Thymus (tissue), 11 donors: ENCODE measurements around the gene IFNG-AS1. TPM values are rescaled to one million over a fixed set of nuclear protein-coding genes. Genes with fewer than 3 reads are reported as not detected.

Experiments used
- DNase-seq, 9 donors: peaks; one replicate each; pipeline ENCODE4 v3.0.0-alpha.2; 2013; ENCODE audit warnings: low spot score in 9 of 9, low read depth in 6 of 9, missing footprints in 1 of 9
- H3K27ac ChIP-seq, 2 donors: one replicate each; pipeline ENCODE4 v1.5.1; 2013; ENCODE audit warnings: control low read depth in 1 of 2, low read depth in 1 of 2, low read length in 1 of 2, mild to moderate bottlenecking in 1 of 2, moderate library complexity in 1 of 2
- H3K27me3 ChIP-seq, 2 donors: one replicate each; pipeline ENCODE4 v1.5.1; 2013; ENCODE audit warnings: low read length in 1 of 2; ENCODE audit not compliant: control insufficient read depth in 2 of 2, insufficient read depth in 1 of 2
- H3K36me3 ChIP-seq, 2 donors: one replicate each; pipeline ENCODE4 v1.5.1; 2013; ENCODE audit warnings: low read length in 1 of 2, mild to moderate bottlenecking in 1 of 2, moderate library complexity in 1 of 2; ENCODE audit not compliant: control insufficient read depth in 2 of 2, insufficient read depth in 2 of 2
- H3K4me1 ChIP-seq, 2 donors: one replicate each; pipeline ENCODE4 v1.5.1; 2013; ENCODE audit warnings: low read length in 2 of 2; ENCODE audit not compliant: control insufficient read depth in 2 of 2, insufficient read depth in 2 of 2
- H3K4me3 ChIP-seq, 2 donors: one replicate each; pipeline ENCODE4 v1.5.1; 2013; ENCODE audit warnings: low read length in 2 of 2, control low read depth in 1 of 2, mild to moderate bottlenecking in 1 of 2
- H3K9me3 ChIP-seq, 2 donors: one replicate each; pipeline ENCODE4 v1.5.1; 2013; ENCODE audit warnings: low read length in 1 of 2, mild to moderate bottlenecking in 1 of 2; ENCODE audit not compliant: control insufficient read depth in 2 of 2, insufficient read depth in 1 of 2
- WGBS: extraction: QIAGEN DNeasy Blood & Tissue Kit; methylation state at CpG from one replicate; pipeline ENCODE4 v1.1.7; 2013; 5-methylcytosine and 5-hydroxymethylcytosine counted together
- polyA plus RNA-seq: library from polyadenylated mRNA; stranded (reverse); fragments of 200-250 nt; gene quantifications from one replicate; pipeline ENCODE4 v1.2.3, GENCODE V29; 2013
- total RNA-seq: library from RNA; stranded (reverse); fragments of 120-200 nt; gene quantifications from one replicate; pipeline ENCODE4 v1.2.4, GENCODE V29; 2013
- donor health status: healthy.

The IFNG-AS1 gene
- total and polyA plus RNA-seq, 2 donors, result 0.07 to 1.3 TPM

GRCh38 chr12:67958187-67958586 lies 31.1 kb upstream of the IFNG-AS1 start:
- no peaks in the 10 kb centered on the region for H3K36me3 ChIP-seq
- no peaks in the 10 kb centered on the region for H3K4me1 ChIP-seq
- 89% methylated on average over 4 of the region's 4 CpGs for WGBS
- H3K27me3 ChIP-seq, result no peaks in the 10 kb centered on the region
- H3K27ac ChIP-seq, result no peak overlapping the region
- no peak overlapping the region for H3K4me3 ChIP-seq
- no peak for DNase-seq
- H3K9me3 ChIP-seq, result no peaks in the 10 kb centered on the region

- Histone ChIP-seq H3K9me3 (no peaks in the 10 kb centered on the region), H3K4me1 (no peaks in the 10 kb centered on the region), H3K27me3 (no peaks in the 10 kb centered on the region), H3K36me3 (no peaks in the 10 kb centered on the region), H3K4me3 (no peak overlapping the region), H3K27ac (no peak overlapping the region)
- 99% methylated on average over 1 of the region's 1 CpG for WGBS
- DNase-seq, result no peak
Observed at GRCh38 chr12:67964456-67964855, 24.8 kb upstream of the IFNG-AS1 start.

- Histone ChIP-seq H3K9me3 (no peaks in the 10 kb centered on the region), H3K4me1 (no peaks in the 10 kb centered on the region), H3K4me3 (no peak overlapping the region), H3K27me3 (no peaks in the 10 kb centered on the region), H3K36me3 (no peaks in the 10 kb centered on the region), H3K27ac (no peak overlapping the region)
- no peak for DNase-seq
- WGBS, result 67% methylated on average over 2 of the region's 2 CpGs
Observed at GRCh38 chr12:67966560-67966959, 22.7 kb upstream of the IFNG-AS1 start.

- Histone ChIP-seq H3K4me1 (no peaks in the 10 kb centered on the region), H3K27me3 (no peaks in the 10 kb centered on the region), H3K27ac (no peak overlapping the region), H3K9me3 (no peaks in the 10 kb centered on the region), H3K36me3 (no peaks in the 10 kb centered on the region), H3K4me3 (no peak overlapping the region)
- DNase-seq, result no peak
- WGBS, result 81% methylated on average over 2 of the region's 2 CpGs
Observed at GRCh38 chr12:67968321-67968720, 20.9 kb upstream of the IFNG-AS1 start.

GRCh38 chr12:67968725-67969124 lies 20.5 kb upstream of the IFNG-AS1 start:
- no peak for DNase-seq
- no peak overlapping the region for H3K4me3 ChIP-seq
- H3K36me3 ChIP-seq, result no peaks in the 10 kb centered on the region
- 84% methylated on average over 4 of the region's 4 CpGs for WGBS
- H3K27me3 ChIP-seq, result no peaks in the 10 kb centered on the region
- no peaks in the 10 kb centered on the region for H3K9me3 ChIP-seq
- no peak overlapping the region for H3K27ac ChIP-seq
- no peaks in the 10 kb centered on the region for H3K4me1 ChIP-seq

GRCh38 chr12:67969134-67969802 lies 20.0 kb upstream of the IFNG-AS1 start:
- WGBS, result 87% methylated on average over 4 of the region's 4 CpGs

GRCh38 chr12:67977668-67978067 lies 11.6 kb upstream of the IFNG-AS1 start:
- no peak overlapping the region for H3K4me3 ChIP-seq
- no peaks in the 10 kb centered on the region for H3K27me3 ChIP-seq
- H3K27ac ChIP-seq, result no peak overlapping the region
- 98% methylated on average over 1 of the region's 1 CpG for WGBS
- H3K36me3 ChIP-seq, result no peaks in the 10 kb centered on the region
- no peak for DNase-seq
- H3K9me3 ChIP-seq, result peaks cover 0 to 7% of the 10 kb centered on the region in 2 donors
- no peaks in the 10 kb centered on the region for H3K4me1 ChIP-seq

More at GRCh38 chr12:67969134-67969802, 20.0 kb upstream of the IFNG-AS1 start:
- Histone ChIP-seq H3K9me3 (no peaks in the 10 kb centered on the region), H3K27ac (no peak overlapping the region), H3K36me3 (no peaks in the 10 kb centered on the region), H3K4me3 (no peak overlapping the region), H3K27me3 (no peaks in the 10 kb centered on the region), H3K4me1 (no peaks in the 10 kb centered on the region)
- DNase-seq, result no peak

- DNase-seq, result no peak
- Histone ChIP-seq H3K4me1 (no peaks in the 10 kb centered on the region), H3K9me3 (peaks cover 0 to 7% of the 10 kb centered on the region in 2 donors), H3K36me3 (no peaks in the 10 kb centered on the region), H3K27ac (no peak overlapping the region), H3K27me3 (no peaks in the 10 kb centered on the region), H3K4me3 (no peak overlapping the region)
- WGBS, result 100% methylated on average over 1 of the region's 1 CpG
Observed at GRCh38 chr12:67980391-67980790, 8.9 kb upstream of the IFNG-AS1 start.

- H3K27ac ChIP-seq, result no peak overlapping the region
- no peaks in the 10 kb centered on the region for H3K4me1 ChIP-seq
- peaks cover 0 to 6% of the 10 kb centered on the region in 2 donors for H3K9me3 ChIP-seq
- no peak for DNase-seq
- no peaks in the 10 kb centered on the region for H3K36me3 ChIP-seq
- no peaks in the 10 kb centered on the region for H3K27me3 ChIP-seq
- WGBS, result 88% methylated on average over 4 of the region's 4 CpGs
- H3K4me3 ChIP-seq, result no peak overlapping the region
Observed at GRCh38 chr12:67981287-67982162, 7.7 kb upstream of the IFNG-AS1 start.
